Measurements from ENCODE around the gene AFF2.

GRCh38 chrX:148938348-148938747 lies 437.9 kb downstream of the AFF2 start:
- TF ChIP-seq CTCF (IDR thresholded peaks at IDR 0.05; ENCODE audit: low read length), result no peak
- TF ChIP-seq EZH2 (optimal IDR thresholded peaks at IDR 0.05; ENCODE audit: low read depth, low read length), result no peak
- no peak for TF ChIP-seq EZH2phosphoT487 (IDR thresholded peaks at IDR 0.05; ENCODE audit: low read length)
